Stimulated activated naive B cell treated with anti-CD40 and anti-IgM and Interleukin-4, amounts not matched to agents 10 μg/mL and 1 μg/mL and 100 μg/mL, for 72 hours (primary cell): ENCODE data around the gene UBE2J1.
"Not testable (repeated sequence)": the region's sequence is repeated elsewhere in the genome, so short reads cannot be mapped to it uniquely, and the experiment has no call there.

ENCODE experiments used
- ATAC-seq, 2 donors: fragments of 150-1000 bp; cut with Tn5 transposase; replicated peaks; 2 replicates each; pipeline ENCODE4 v1.10.0; 2021; ENCODE audit warnings: moderate library complexity in 1 of 2
- DNase-seq: peaks from one replicate; pipeline ENCODE4 v3.0.0; 2021
- H3K27ac Mint-ChIP-seq: one replicate; pipeline ENCODE4 v1.8.0; 2022; ENCODE audit warnings: mild to moderate bottlenecking, mixed read lengths
- H3K27me3 Mint-ChIP-seq, 2 donors: one replicate each; pipeline ENCODE4 v1.8.0; 2022; ENCODE audit warnings: mixed read lengths in 2 of 2
- H3K36me3 Mint-ChIP-seq, 2 donors: one replicate each; pipeline ENCODE4 v1.8.0; 2022; ENCODE audit warnings: mixed read lengths in 2 of 2, mild to moderate bottlenecking in 1 of 2
- H3K4me1 Mint-ChIP-seq, 2 donors: one replicate each; pipeline ENCODE4 v1.8.0; 2022; ENCODE audit warnings: mixed read lengths in 2 of 2, mild to moderate bottlenecking in 1 of 2
- H3K4me3 Mint-ChIP-seq, 2 donors: one replicate each; pipeline ENCODE4 v1.8.0; 2022; ENCODE audit warnings: mild to moderate bottlenecking in 2 of 2, mixed read lengths in 2 of 2, moderate library complexity in 1 of 2
- H3K9me3 Mint-ChIP-seq, 2 donors: one replicate each; pipeline ENCODE4 v1.8.0; 2022; ENCODE audit warnings: mixed read lengths in 2 of 2, mild to moderate bottlenecking in 1 of 2

UBE2J1 gene

GRCh38 chr6:89352278-89353117 lies at the start of gene UBE2J1:
Gene UBE2J1, minus strand, starts transcription at chr6:89352722. Its CDS starts 153 bp downstream, at chr6:89352569.
- H3K4me3 Mint-ChIP-seq: peak within 1 kb of the TSS; percentile 94 to 95
- H3K36me3 Mint-ChIP-seq: peaks cover 17 to 23% of the 10 kb centered on the region in 2 donors
- peak; percentile 82 for DNase-seq
- peaks cover 44 to 75% of the 10 kb centered on the region in 2 donors for H3K4me1 Mint-ChIP-seq
- no peaks in the 10 kb centered on the region for H3K27me3 Mint-ChIP-seq
- H3K9me3 Mint-ChIP-seq: no peaks in the 10 kb centered on the region
- peak within 1 kb of the TSS; percentile 94 for H3K27ac Mint-ChIP-seq
- ATAC-seq: peak; percentile 78 to 83

- peaks cover 8 to 17% of the 10 kb centered on the region in 2 donors for H3K36me3 Mint-ChIP-seq
- DNase-seq (no peak), ATAC-seq (no peak)
- H3K4me1 Mint-ChIP-seq: peaks cover 8 to 24% of the 10 kb centered on the region in 2 donors
- H3K27me3 Mint-ChIP-seq: peaks cover 0 to under 1% of the 10 kb centered on the region in 2 donors
- no peaks in the 10 kb centered on the region for H3K9me3 Mint-ChIP-seq
- no peak overlapping the region for H3K4me3 Mint-ChIP-seq
- H3K27ac Mint-ChIP-seq: no peak overlapping the region
Measured at GRCh38 chr6:89400912-89401399, 48.4 kb upstream of the UBE2J1 start.

- peaks cover 8 to 23% of the 10 kb centered on the region in 2 donors for H3K4me1 Mint-ChIP-seq
- no peak overlapping the region for H3K27ac Mint-ChIP-seq
- ATAC-seq (no peak), DNase-seq (no peak)
- no peaks in the 10 kb centered on the region for H3K9me3 Mint-ChIP-seq
- no peak overlapping the region for H3K4me3 Mint-ChIP-seq
- H3K27me3 Mint-ChIP-seq: no peaks in the 10 kb centered on the region
- peaks cover 5 to 14% of the 10 kb centered on the region in 2 donors for H3K36me3 Mint-ChIP-seq
Measured at GRCh38 chr6:89400050-89400449, 47.5 kb upstream of the UBE2J1 start.

GRCh38 chr6:89398762-89399525 lies 46.4 kb upstream of the UBE2J1 start:
- Mint-ChIP-seq H3K27me3 (no peaks in the 10 kb centered on the region), H3K36me3 (peaks cover 9 to 16% of the 10 kb centered on the region in 2 donors), H3K27ac (no peak overlapping the region), H3K4me3 (no peak overlapping the region), H3K4me1 (peaks cover 8 to 26% of the 10 kb centered on the region in 2 donors), H3K9me3 (peaks cover 0 to under 1% of the 10 kb centered on the region in 2 donors)
- ATAC-seq (no peak), DNase-seq (no peak)

GRCh38 chr6:89397884-89398283 lies 45.4 kb upstream of the UBE2J1 start:
- peaks cover 14 to 35% of the 10 kb centered on the region in 2 donors for H3K4me1 Mint-ChIP-seq

GRCh38 chr6:89393659-89394058 lies 41.1 kb upstream of the UBE2J1 start:
- no peak overlapping the region for H3K4me3 Mint-ChIP-seq
- H3K4me1 Mint-ChIP-seq: peaks cover 11 to 22% of the 10 kb centered on the region in 2 donors
- H3K36me3 Mint-ChIP-seq: peaks cover 23 to 27% of the 10 kb centered on the region in 2 donors
- H3K27ac Mint-ChIP-seq: no peak overlapping the region
- peaks cover 6 to 7% of the 10 kb centered on the region in 2 donors for H3K9me3 Mint-ChIP-seq
- no peaks in the 10 kb centered on the region for H3K27me3 Mint-ChIP-seq
- no peak for DNase-seq
- ATAC-seq: no peak

More at GRCh38 chr6:89397884-89398283, 45.4 kb upstream of the UBE2J1 start:
- H3K4me3 Mint-ChIP-seq, ATAC-seq, DNase-seq, H3K9me3 Mint-ChIP-seq, H3K27me3 Mint-ChIP-seq, H3K27ac Mint-ChIP-seq: not testable (repeated sequence)
- peaks cover 19 to 25% of the 10 kb centered on the region in 2 donors for H3K36me3 Mint-ChIP-seq

GRCh38 chr6:89392823-89393222 lies 40.3 kb upstream of the UBE2J1 start:
- Mint-ChIP-seq H3K27me3 (no peaks in the 10 kb centered on the region), H3K9me3 (peaks cover 6 to 7% of the 10 kb centered on the region in 2 donors), H3K27ac (no peak overlapping the region), H3K4me1 (peaks cover 15 to 23% of the 10 kb centered on the region in 2 donors), H3K4me3 (no peak overlapping the region), H3K36me3 (peaks cover 20 to 23% of the 10 kb centered on the region in 2 donors)
- DNase-seq (no peak), ATAC-seq (no peak)

GRCh38 chr6:89388846-89389245 lies 36.3 kb upstream of the UBE2J1 start:
- no peak for DNase-seq
- Mint-ChIP-seq H3K27ac (no peak overlapping the region), H3K36me3 (peaks cover 37 to 38% of the 10 kb centered on the region in 2 donors), H3K4me1 (peaks cover 29 to 50% of the 10 kb centered on the region in 2 donors), H3K9me3 (peaks cover 8 to 9% of the 10 kb centered on the region in 2 donors), H3K27me3 (no peaks in the 10 kb centered on the region), H3K4me3 (no peak overlapping the region)
- ATAC-seq: no peak

- ATAC-seq (peak; percentile 95 to 96), DNase-seq (peak; percentile 48)
- Mint-ChIP-seq H3K9me3 (peaks cover 3 to 4% of the 10 kb centered on the region in 2 donors), H3K36me3 (peaks cover 32 to 37% of the 10 kb centered on the region in 2 donors), H3K27me3 (no peaks in the 10 kb centered on the region), H3K27ac (peak overlapping the region; percentile 90), H3K4me3 (peak overlapping the region; percentile 64 to 69), H3K4me1 (peaks cover 23 to 41% of the 10 kb centered on the region in 2 donors)
Measured at GRCh38 chr6:89387516-89388201, 35.1 kb upstream of the UBE2J1 start.

GRCh38 chr6:89386917-89387491 lies 34.5 kb upstream of the UBE2J1 start:
- ATAC-seq (peak; percentile 55 to 57), DNase-seq (no peak)
- Mint-ChIP-seq H3K36me3 (peaks cover 32 to 37% of the 10 kb centered on the region in 2 donors), H3K27me3 (no peaks in the 10 kb centered on the region), H3K4me1 (peaks cover 23 to 41% of the 10 kb centered on the region in 2 donors), H3K9me3 (peaks cover 3 to 4% of the 10 kb centered on the region in 2 donors), H3K27ac (peak overlapping the region; percentile 90), H3K4me3 (peak overlapping the region; percentile 64 to 69)

- ATAC-seq (no peak), DNase-seq (no peak)
- Mint-ChIP-seq H3K4me3 (no peak overlapping the region), H3K4me1 (peaks cover 25 to 49% of the 10 kb centered on the region in 2 donors), H3K9me3 (peaks cover 2 to 4% of the 10 kb centered on the region in 2 donors), H3K36me3 (peaks cover 26 to 33% of the 10 kb centered on the region in 2 donors), H3K27ac (no peak overlapping the region), H3K27me3 (no peaks in the 10 kb centered on the region)
Measured at GRCh38 chr6:89385846-89386245, 33.3 kb upstream of the UBE2J1 start.

GRCh38 chr6:89385156-89385667 lies 32.7 kb upstream of the UBE2J1 start:
- ATAC-seq (peak; percentile 33 to 49), DNase-seq (no peak)
- H3K4me1 Mint-ChIP-seq: peaks cover 27 to 55% of the 10 kb centered on the region in 2 donors
- peaks cover 26 to 35% of the 10 kb centered on the region in 2 donors for H3K36me3 Mint-ChIP-seq
- peak overlapping the region; percentile 89 for H3K27ac Mint-ChIP-seq
- H3K4me3 Mint-ChIP-seq: peak overlapping the region; percentile 42 to 58
- H3K27me3 Mint-ChIP-seq: no peaks in the 10 kb centered on the region
- H3K9me3 Mint-ChIP-seq: peaks cover 2 to 4% of the 10 kb centered on the region in 2 donors

- DNase-seq (no peak), ATAC-seq (peak; percentile 43 to 63)
- Mint-ChIP-seq H3K4me1 (peaks cover 18 to 46% of the 10 kb centered on the region in 2 donors), H3K4me3 (no peak overlapping the region), H3K36me3 (peaks cover 27 to 34% of the 10 kb centered on the region in 2 donors), H3K9me3 (peaks cover 2 to 4% of the 10 kb centered on the region in 2 donors), H3K27me3 (no peaks in the 10 kb centered on the region), H3K27ac (no peak overlapping the region)
Measured at GRCh38 chr6:89381031-89381430, 28.5 kb upstream of the UBE2J1 start.
